GM19372 (cell line): ENCODE data around the gene BRD8.

Source experiments
- ATAC-seq: cut with Tn5 transposase; IDR thresholded peaks from one replicate; pipeline ENCODE4 v1.9.1; 2021; ENCODE audit warnings: mild to moderate bottlenecking, low read depth, moderate library complexity; ENCODE audit not compliant: unreplicated experiment

Gene BRD8

GRCh38 chr5:138107213-138107612 lies 71.2 kb downstream of the BRD8 start:
- no peak for ATAC-seq

- no peak for ATAC-seq
Observed at GRCh38 chr5:138105709-138106108, 72.7 kb downstream of the BRD8 start.

GRCh38 chr5:138103319-138103637 lies 75.2 kb downstream of the BRD8 start:
- ATAC-seq, result no peak

GRCh38 chr5:138102454-138103318 lies 75.7 kb downstream of the BRD8 start:
- ATAC-seq, result no peak

GRCh38 chr5:138096997-138097828 lies 81.2 kb downstream of the BRD8 start:
- ATAC-seq, result no peak

- no peak for ATAC-seq
Observed at GRCh38 chr5:138096363-138096762, 82.1 kb downstream of the BRD8 start.

- ATAC-seq, result no peak
Observed at GRCh38 chr5:138095100-138095907, 83.1 kb downstream of the BRD8 start.

- no peak for ATAC-seq
Observed at GRCh38 chr5:138093036-138093435, 85.4 kb downstream of the BRD8 start.

- no peak for ATAC-seq
Observed at GRCh38 chr5:138092301-138092700, 86.1 kb downstream of the BRD8 start.

GRCh38 chr5:138091685-138092084 lies 86.7 kb downstream of the BRD8 start:
- no peak for ATAC-seq
